GM13976 (cell line): ENCODE data around the gene ARHGEF4.
"Not testable (repeated sequence)": the region's sequence is repeated elsewhere in the genome, so short reads cannot be mapped to it uniquely, and the experiment has no call there.

ENCODE experiments used
- DNase-seq: peaks from one replicate; pipeline ENCODE4 v3.0.0; 2012; ENCODE audit warnings: low spot score
- CTCF ChIP-seq: IDR thresholded peaks from 2 replicates; pipeline ENCODE4 v1.5.1; 2012; ENCODE audit warnings: borderline replicate concordance, mild to moderate bottlenecking; ENCODE audit not compliant: insufficient read depth; ENCODE audit errors: extremely low read depth, missing control alignments, control extremely low read depth
- in situ Hi-C: fragments of 300-500 bp; cut with MboI; formaldehyde crosslinking; loops from one replicate; pipeline ENCODE4 v1.12.0; 2022; ENCODE audit warnings: low sequenced_read_pairs, mixed read lengths, inconsistent platforms; ENCODE audit not compliant: unreplicated experiment

ARHGEF4 gene

GRCh38 chr2:131056932-131057287 is 220.2 kb downstream of the ARHGEF4 start:
- in situ Hi-C loops: no loop called here
- DNase-seq: no peak
- no peak for TF ChIP-seq CTCF

GRCh38 chr2:131058214-131058843 is 221.6 kb downstream of the ARHGEF4 start:
- TF ChIP-seq CTCF: no peak
- DNase-seq: no peak
- in situ Hi-C loops: no loop called here

GRCh38 chr2:131058920-131059319 is 222.2 kb downstream of the ARHGEF4 start:
- in situ Hi-C loops: no loop called here
- TF ChIP-seq CTCF: no peak

GRCh38 chr2:131063501-131064283 is 227.0 kb downstream of the ARHGEF4 start:
- no peak for TF ChIP-seq CTCF
- in situ Hi-C loops: no loop called here
- DNase-seq: no peak

More at GRCh38 chr2:131058920-131059319, 222.2 kb downstream of the ARHGEF4 start:
- no peak for DNase-seq

- in situ Hi-C loops: no loop called here
- no peak for DNase-seq
- TF ChIP-seq CTCF: no peak
Observed at GRCh38 chr2:131064589-131065512, 228.1 kb downstream of the ARHGEF4 start.

- DNase-seq: no peak
- in situ Hi-C loops: no loop called here
- no peak for TF ChIP-seq CTCF
Observed at GRCh38 chr2:131067465-131068125, 230.9 kb downstream of the ARHGEF4 start.

GRCh38 chr2:131068172-131068571 is 231.5 kb downstream of the ARHGEF4 start:
- in situ Hi-C loops, DNase-seq: not testable (repeated sequence)

- DNase-seq, in situ Hi-C loops: not testable (repeated sequence)
Observed at GRCh38 chr2:131075578-131075977, 238.9 kb downstream of the ARHGEF4 start.
